ENCODE data around the gene PRSS56. TPM values are rescaled to one million over a fixed set of nuclear protein-coding genes. Genes with fewer than 3 reads are reported as not detected.

PRSS56 gene
- polyA plus RNA-seq, 1 donor from 2014 or later = 0.16 TPM

DNA sequence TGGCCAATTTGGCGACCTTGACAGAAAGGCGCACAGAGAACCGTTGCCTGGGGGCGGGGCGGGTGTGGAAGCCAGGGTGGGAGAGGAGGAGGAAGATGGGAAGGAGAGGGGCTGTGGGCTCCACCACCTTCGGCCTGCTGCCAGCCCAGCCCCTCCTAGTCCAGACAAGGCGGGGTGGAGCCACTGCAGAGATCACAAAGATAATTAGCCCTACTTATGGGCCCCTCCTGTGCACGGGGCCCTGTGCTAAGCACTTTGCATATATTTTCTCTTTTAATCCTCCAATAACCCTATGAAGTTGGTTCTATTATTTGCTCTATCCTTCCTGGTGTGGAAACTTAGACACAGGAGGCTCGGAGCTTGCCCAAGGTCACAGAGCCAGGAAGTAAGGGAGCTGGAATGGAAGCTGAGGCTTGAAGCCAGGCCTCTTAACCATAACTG is 18.8 kb upstream of the PRSS56 start:
- TF ChIP-seq MXI1 (conservative IDR thresholded peaks at IDR 0.05; ENCODE audit: poor library complexity, severe bottlenecking) = no peak
- TF ChIP-seq TAF1 (IDR thresholded peaks at IDR 0.05; ENCODE audit: low read depth) = no peak
- TF ChIP-seq EZH2 (IDR thresholded peaks at IDR 0.05; ENCODE audit: borderline replicate concordance, insufficient read depth, low read length, poor library complexity, severe bottlenecking) = no peak
- no peak for TF ChIP-seq REST (IDR thresholded peaks at IDR 0.05; ENCODE audit: borderline replicate concordance)
- TF ChIP-seq POLR2AphosphoS5 (IDR thresholded peaks at IDR 0.05) = no peak
- no peak for TF ChIP-seq RAD21 (conservative IDR thresholded peaks at IDR 0.05)
- no peak for TF ChIP-seq EP300 (conservative IDR thresholded peaks at IDR 0.05; ENCODE audit: poor library complexity, severe bottlenecking)
- no peak for TF ChIP-seq SMC3 (conservative IDR thresholded peaks at IDR 0.05; ENCODE audit: poor library complexity)
- TF ChIP-seq CTCF (IDR thresholded peaks at IDR 0.05; ENCODE audit: poor library complexity, severe bottlenecking) = no peak
- Histone ChIP-seq H4K20me1 (ENCODE audit: insufficient read depth) (no peaks in the 10 kb centered on the region), H3K27ac (ENCODE audit: low read length) (peak overlapping the region; percentile 88), H3K36me3 (ENCODE audit: insufficient read depth, low read length) (no peaks in the 10 kb centered on the region), H3K9me3 (ENCODE audit: low read length) (no peaks in the 10 kb centered on the region), H3K9me2 (ENCODE audit: insufficient read depth, low read length) (no peaks in the 10 kb centered on the region), H3K4me2 (ENCODE audit: low read length) (no peak overlapping the region), H3K27me3 (ENCODE audit: insufficient read depth, low read depth, low read length) (peaks cover 10% of the 10 kb centered on the region), H3F3A (ENCODE audit: insufficient read depth, low read length, poor library complexity, severe bottlenecking) (peaks cover 5% of the 10 kb centered on the region), H3K9ac (ENCODE audit: low read length) (peak overlapping the region; percentile 73), H3K79me2 (replicated peaks; ENCODE audit: insufficient read depth, low read length) (no peaks in the 10 kb centered on the region), H2AFZ (ENCODE audit: low read depth, low read length) (no peak overlapping the region), H3K4me3 (ENCODE audit: low read length) (no peak overlapping the region)

DNA sequence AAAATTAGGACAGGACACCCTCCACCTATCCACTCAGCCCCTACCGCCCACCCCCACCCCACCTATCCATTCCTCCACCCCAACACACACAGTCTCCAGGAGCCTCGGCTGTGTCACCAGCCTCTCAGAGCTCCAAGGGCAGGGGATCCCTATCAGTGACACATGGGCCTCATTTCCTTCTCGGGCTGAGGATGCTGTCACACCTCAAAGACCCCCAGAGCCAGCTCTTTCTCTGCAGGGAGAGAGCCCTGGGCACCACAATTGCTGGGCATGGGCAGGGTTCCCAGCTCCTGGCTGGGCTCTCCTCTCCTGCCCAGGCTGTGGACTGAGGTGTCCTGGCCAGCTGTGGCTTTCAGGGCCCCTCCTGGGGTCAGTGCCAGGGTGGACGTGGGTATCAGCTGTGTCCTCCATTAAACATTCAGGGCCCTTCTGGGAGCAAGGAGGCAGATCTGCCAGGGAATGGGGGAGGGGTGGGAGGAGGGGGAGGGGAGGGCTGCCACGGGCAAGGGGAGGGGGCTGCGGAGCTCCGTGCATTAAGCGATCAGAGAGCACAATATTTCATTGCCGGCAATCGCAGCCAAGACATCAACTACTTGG is 18.3 kb upstream of the PRSS56 start:
- H3K4me2 ChIP-seq (ENCODE audit: low read length) = peak overlapping the region; percentile 62
- no peak overlapping the region for H2AFZ ChIP-seq (ENCODE audit: low read depth, low read length)
- no peaks in the 10 kb centered on the region for H3K79me2 ChIP-seq (replicated peaks; ENCODE audit: insufficient read depth, low read length)
- no peak for TF ChIP-seq CTCF (IDR thresholded peaks at IDR 0.05; ENCODE audit: poor library complexity, severe bottlenecking)
- no peak for TF ChIP-seq TAF1 (IDR thresholded peaks at IDR 0.05; ENCODE audit: low read depth)
- TF ChIP-seq EP300 (conservative IDR thresholded peaks at IDR 0.05; ENCODE audit: poor library complexity, severe bottlenecking) = no peak
- TF ChIP-seq REST (IDR thresholded peaks at IDR 0.05; ENCODE audit: borderline replicate concordance) = no peak
- TF ChIP-seq MXI1 (conservative IDR thresholded peaks at IDR 0.05; ENCODE audit: poor library complexity, severe bottlenecking) = no peak
- TF ChIP-seq EZH2 (IDR thresholded peaks at IDR 0.05; ENCODE audit: borderline replicate concordance, insufficient read depth, low read length, poor library complexity, severe bottlenecking) = no peak
- TF ChIP-seq SMC3 (conservative IDR thresholded peaks at IDR 0.05; ENCODE audit: poor library complexity) = no peak
- TF ChIP-seq RAD21 (conservative IDR thresholded peaks at IDR 0.05) = no peak
- TF ChIP-seq POLR2AphosphoS5 (IDR thresholded peaks at IDR 0.05) = no peak
- peak overlapping the region; percentile 88 for H3K27ac ChIP-seq (ENCODE audit: low read length)
- H3K27me3 ChIP-seq (ENCODE audit: insufficient read depth, low read depth, low read length) = peaks cover 10% of the 10 kb centered on the region
- peak overlapping the region; percentile 73 for H3K9ac ChIP-seq (ENCODE audit: low read length)
- peak overlapping the region; percentile 64 for H3K4me3 ChIP-seq (ENCODE audit: low read length)
- H3K9me3 ChIP-seq (ENCODE audit: low read length) = no peaks in the 10 kb centered on the region
- H3K36me3 ChIP-seq (ENCODE audit: insufficient read depth, low read length) = no peaks in the 10 kb centered on the region
- no peaks in the 10 kb centered on the region for H4K20me1 ChIP-seq (ENCODE audit: insufficient read depth)
- no peaks in the 10 kb centered on the region for H3K9me2 ChIP-seq (ENCODE audit: insufficient read depth, low read length)
- H3F3A ChIP-seq (ENCODE audit: insufficient read depth, low read length, poor library complexity, severe bottlenecking) = peaks cover 5% of the 10 kb centered on the region
